SH-SY5Y (cell line): Measurements from ENCODE around the gene SPP2.

Experiments
- GATA2 ChIP-seq: IDR thresholded peaks from 2 replicates; pipeline ENCODE4 v1.6.1; 2011; ENCODE audit warnings: mild to moderate bottlenecking, low read depth, low read length
- GATA3 ChIP-seq: IDR thresholded peaks from 2 replicates; pipeline ENCODE4 v1.6.1; 2011; ENCODE audit warnings: low read depth, mild to moderate bottlenecking, low read length, moderate library complexity

GRCh38 chr2:234025891-234026401, 24.6 kb upstream of the SPP2 start:
- no peak for TF ChIP-seq GATA3
- no peak for TF ChIP-seq GATA2
